LNCaP clone FGC (cell line): Measurements from ENCODE around the gene COL6A2.

ENCODE experiments used
- DNase-seq: peaks from one replicate; pipeline ENCODE4 v3.0.0-alpha.2; 2011; ENCODE audit warnings: low read depth
- H3K4me3 ChIP-seq: 2 replicates; pipeline ENCODE4 v1.5.1; 2011; ENCODE audit warnings: mild to moderate bottlenecking, low read depth, low read length, control low read depth
- CTCF ChIP-seq: IDR thresholded peaks from 2 replicates; pipeline ENCODE4 v1.5.1; 2012; ENCODE audit warnings: mild to moderate bottlenecking; ENCODE audit not compliant: control insufficient read depth, insufficient read depth; ENCODE audit errors: extremely low read depth

The COL6A2 gene

DNA sequence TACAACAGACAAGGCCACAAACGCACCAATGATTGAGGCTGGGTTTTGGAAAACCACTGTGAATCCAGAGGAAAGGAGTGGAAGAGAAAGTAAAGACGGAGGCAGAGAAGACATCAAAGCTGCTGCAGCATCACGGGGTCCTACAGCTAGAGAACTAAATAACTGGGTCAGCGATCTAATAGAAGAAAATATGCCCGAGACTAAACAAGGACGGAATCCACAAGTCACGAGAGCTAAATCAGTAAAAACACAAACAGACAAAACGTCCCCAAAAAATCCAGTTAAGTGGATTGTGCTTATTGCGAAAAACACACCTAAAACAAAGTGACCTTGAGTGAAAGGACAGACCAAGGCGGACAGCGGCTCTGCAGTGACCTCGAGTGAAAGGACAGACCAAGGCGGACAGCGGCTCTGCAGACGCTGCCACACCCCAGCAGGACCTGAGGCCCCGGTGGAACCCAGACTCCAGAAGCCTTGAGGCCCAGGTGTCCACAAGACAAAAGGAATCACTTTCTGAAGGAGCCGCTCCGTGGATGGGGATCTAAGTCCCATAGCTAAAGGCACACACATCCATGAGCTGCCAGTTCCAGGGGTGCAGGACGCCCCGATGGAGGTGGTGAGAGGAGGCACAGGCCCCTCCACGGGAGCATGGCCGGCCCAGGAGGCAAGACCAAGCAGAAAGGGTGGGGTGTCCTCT lies 51.4 kb downstream of the COL6A2 start:
- TF ChIP-seq CTCF, result no peak
- DNase-seq, result no peak
- no peak overlapping the region for H3K4me3 ChIP-seq

GRCh38 chr21:46150073-46150472 lies 52.2 kb downstream of the COL6A2 start:
- no peak for TF ChIP-seq CTCF
- no peak for DNase-seq
- H3K4me3 ChIP-seq, result no peak overlapping the region

GRCh38 chr21:46150491-46151121 lies 52.7 kb downstream of the COL6A2 start:
- no peak for DNase-seq
- no peak overlapping the region for H3K4me3 ChIP-seq
- TF ChIP-seq CTCF, result no peak

- H3K4me3 ChIP-seq, result no peak overlapping the region
- DNase-seq, result no peak
- no peak for TF ChIP-seq CTCF
These were observed 53.5 kb downstream of the COL6A2 start for GRCh38 chr21:46151261-46151988.

GRCh38 chr21:46151989-46152926 lies 54.3 kb downstream of the COL6A2 start:
- no peak overlapping the region for H3K4me3 ChIP-seq
- no peak for DNase-seq
- no peak for TF ChIP-seq CTCF

DNA sequence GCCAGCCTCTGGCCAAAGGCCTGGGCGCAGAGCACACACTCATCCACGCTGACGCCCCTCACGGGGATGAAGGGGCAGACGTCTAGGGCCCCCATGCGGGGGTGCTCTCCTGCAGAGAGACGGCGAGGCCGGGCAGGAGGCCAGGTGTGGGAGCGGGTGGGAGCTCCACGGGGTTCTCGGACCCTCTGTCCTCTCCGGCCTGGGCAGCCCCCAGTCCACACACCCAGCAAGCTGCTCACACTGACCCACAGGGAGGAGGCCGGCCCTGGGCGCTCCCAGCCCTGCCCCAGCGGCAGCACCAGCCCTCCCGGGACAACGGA lies 55.0 kb downstream of the COL6A2 start:
- no peak overlapping the region for H3K4me3 ChIP-seq
- no peak for TF ChIP-seq CTCF
- no peak for DNase-seq
